Type B pancreatic cell (in vitro differentiated cells): ENCODE measurements around the gene SDK1. TPM values are rescaled to one million over a fixed set of nuclear protein-coding genes. Genes with fewer than 3 reads are reported as not detected.

Experiments used
- DNase-seq: peaks from one replicate; pipeline ENCODE4 v3.0.0; 2021; ENCODE audit warnings: mixed read lengths; ENCODE audit not compliant: unreplicated experiment; ENCODE audit errors: extremely low spot score
- H3K27ac Mint-ChIP-seq: 2 replicates; pipeline ENCODE4 v1.8.0; 2021; ENCODE audit warnings: mild to moderate bottlenecking, mixed read lengths
- H3K27me3 Mint-ChIP-seq: 2 replicates; pipeline ENCODE4 v1.8.0; 2021; ENCODE audit warnings: mixed read lengths
- H3K36me3 Mint-ChIP-seq: 2 replicates; pipeline ENCODE4 v1.8.0; 2021; ENCODE audit warnings: mixed read lengths
- H3K4me1 Mint-ChIP-seq: one replicate; pipeline ENCODE4 v1.8.0; 2021; ENCODE audit warnings: mixed read lengths; ENCODE audit not compliant: unreplicated experiment
- H3K4me3 Mint-ChIP-seq: 2 replicates; pipeline ENCODE4 v1.8.0; 2021; ENCODE audit warnings: mild to moderate bottlenecking, mixed read lengths
- H3K9me3 Mint-ChIP-seq: 2 replicates; pipeline ENCODE4 v1.8.0; 2021; ENCODE audit warnings: mixed read lengths
- CTCF ChIP-seq: fragments of 200-600 bp; sonication (generic); conservative IDR thresholded peaks from 2 replicates; pipeline ENCODE4 v1.5.0; 2021; ENCODE audit warnings: antibody characterized with exemption, mild to moderate bottlenecking
- total RNA-seq: library from RNA; stranded (reverse); gene quantifications from 2 replicates; pipeline ENCODE4 v1.2.1, GENCODE V29; 2021; ENCODE audit warnings: low replicate concordance

Gene SDK1
- total RNA-seq, 1 donor from 2014 or later = 26.1 TPM

- Mint-ChIP-seq H3K9me3 (no peaks in the 10 kb centered on the region), H3K27me3 (no peaks in the 10 kb centered on the region), H3K27ac (no peak overlapping the region), H3K4me3 (no peak overlapping the region), H3K4me1 (peaks cover 20% of the 10 kb centered on the region), H3K36me3 (peaks cover 16% of the 10 kb centered on the region)
- no peak for DNase-seq
- TF ChIP-seq CTCF = no peak
Measured at GRCh38 chr7:4132221-4132620, 831.2 kb downstream of the SDK1 start.

GRCh38 chr7:4133491-4134044 is 832.5 kb downstream of the SDK1 start:
- Mint-ChIP-seq H3K27me3 (no peaks in the 10 kb centered on the region), H3K36me3 (peaks cover 14% of the 10 kb centered on the region), H3K9me3 (no peaks in the 10 kb centered on the region), H3K4me1 (peaks cover 25% of the 10 kb centered on the region), H3K4me3 (no peak overlapping the region), H3K27ac (no peak overlapping the region)
- TF ChIP-seq CTCF = no peak
- DNase-seq = no peak

GRCh38 chr7:4134204-4134603 is 833.2 kb downstream of the SDK1 start:
- no peaks in the 10 kb centered on the region for H3K9me3 Mint-ChIP-seq
- no peak overlapping the region for H3K27ac Mint-ChIP-seq
- no peak overlapping the region for H3K4me3 Mint-ChIP-seq
- H3K36me3 Mint-ChIP-seq = peaks cover 15% of the 10 kb centered on the region
- H3K4me1 Mint-ChIP-seq = peaks cover 25% of the 10 kb centered on the region
- H3K27me3 Mint-ChIP-seq = no peaks in the 10 kb centered on the region
- TF ChIP-seq CTCF = no peak
- DNase-seq = no peak

DNA sequence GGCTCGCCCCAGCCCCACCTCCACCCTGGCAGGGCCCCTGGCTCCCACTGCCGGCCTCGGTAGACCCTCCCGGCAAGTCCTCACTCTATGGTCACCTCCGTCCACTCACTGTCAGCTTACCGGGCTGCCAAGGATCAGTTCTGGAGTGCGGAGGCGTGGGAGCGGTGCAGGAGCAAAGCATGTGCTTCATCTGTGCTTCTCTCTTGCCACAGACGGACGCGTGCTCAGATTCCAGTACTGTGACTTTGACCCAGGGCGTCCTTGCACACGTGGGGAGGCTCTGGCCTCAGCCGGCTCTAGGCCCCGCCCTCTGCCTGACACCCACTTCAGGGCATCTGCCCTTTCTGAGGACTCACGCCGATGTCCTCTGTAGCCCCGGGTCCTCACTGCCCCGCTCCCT is 833.6 kb downstream of the SDK1 start:
- Mint-ChIP-seq H3K4me3 (no peak overlapping the region), H3K4me1 (peaks cover 25% of the 10 kb centered on the region), H3K9me3 (no peaks in the 10 kb centered on the region), H3K27me3 (no peaks in the 10 kb centered on the region), H3K27ac (no peak overlapping the region), H3K36me3 (peaks cover 18% of the 10 kb centered on the region)
- TF ChIP-seq CTCF = no peak
- no peak for DNase-seq

- TF ChIP-seq CTCF = no peak
- Mint-ChIP-seq H3K36me3 (peaks cover 18% of the 10 kb centered on the region), H3K27me3 (no peaks in the 10 kb centered on the region), H3K4me3 (no peak overlapping the region), H3K27ac (no peak overlapping the region), H3K4me1 (peaks cover 31% of the 10 kb centered on the region), H3K9me3 (no peaks in the 10 kb centered on the region)
- no peak for DNase-seq
Measured at GRCh38 chr7:4135301-4135700, 834.2 kb downstream of the SDK1 start.

GRCh38 chr7:4136036-4136435 is 835.0 kb downstream of the SDK1 start:
- TF ChIP-seq CTCF = no peak
- H3K36me3 Mint-ChIP-seq = peaks cover 18% of the 10 kb centered on the region
- H3K4me1 Mint-ChIP-seq = peaks cover 37% of the 10 kb centered on the region
- H3K4me3 Mint-ChIP-seq = no peak overlapping the region
- no peaks in the 10 kb centered on the region for H3K9me3 Mint-ChIP-seq
- H3K27ac Mint-ChIP-seq = no peak overlapping the region
- H3K27me3 Mint-ChIP-seq = no peaks in the 10 kb centered on the region
- no peak for DNase-seq
